Activated CD4-positive, alpha-beta T cell treated with anti-CD3 and anti-CD28 coated beads, Interleukin-2, Interleukin-6, amounts not matched to agents 100 ng/mL and 50 ng/mL, durations not matched to agents 16 hours and 8 hours (primary cell): ENCODE measurements around the gene DOK6.

Experiments used
- DNase-seq: peaks from one replicate; pipeline ENCODE4 v3.0.0-alpha.2; 2020

DOK6 gene

GRCh38 chr18:69691008-69691760, 290.5 kb downstream of the DOK6 start:
- DNase-seq, result no peak

GRCh38 chr18:69697069-69697468, 296.4 kb downstream of the DOK6 start:
- DNase-seq, result no peak

GRCh38 chr18:69697689-69698088, 297.0 kb downstream of the DOK6 start:
- DNase-seq, result no peak

- DNase-seq, result no peak
Observed at GRCh38 chr18:69701305-69701704, 300.6 kb downstream of the DOK6 start.

- DNase-seq, result no peak
Observed at GRCh38 chr18:69703461-69703860, 302.8 kb downstream of the DOK6 start.

GRCh38 chr18:69705987-69706386, 305.3 kb downstream of the DOK6 start:
- DNase-seq, result no peak

- no peak for DNase-seq
Observed at GRCh38 chr18:69708844-69709243, 308.2 kb downstream of the DOK6 start.

GRCh38 chr18:69715191-69715795, 314.6 kb downstream of the DOK6 start:
- no peak for DNase-seq

- no peak for DNase-seq
Observed at GRCh38 chr18:69717586-69717985, 316.9 kb downstream of the DOK6 start.

GRCh38 chr18:69718912-69719547, 318.3 kb downstream of the DOK6 start:
- DNase-seq, result no peak

- no peak for DNase-seq
Observed at GRCh38 chr18:69720422-69720821, 319.7 kb downstream of the DOK6 start.

GRCh38 chr18:69723434-69723833, 322.7 kb downstream of the DOK6 start:
- DNase-seq, result no peak

GRCh38 chr18:69725009-69725408, 324.3 kb downstream of the DOK6 start:
- DNase-seq, result no peak

GRCh38 chr18:69725855-69726508, 325.3 kb downstream of the DOK6 start:
- no peak for DNase-seq

- peak; percentile 6 for DNase-seq
Observed at GRCh38 chr18:69727912-69728572, 327.4 kb downstream of the DOK6 start.

- peak; percentile 4 for DNase-seq
Observed at GRCh38 chr18:69730664-69731063, 330.0 kb downstream of the DOK6 start.

- no peak for DNase-seq
Observed at GRCh38 chr18:69734536-69734935, 333.8 kb downstream of the DOK6 start.

- DNase-seq, result no peak
Observed at GRCh38 chr18:69736730-69737129, 336.0 kb downstream of the DOK6 start.

GRCh38 chr18:69737851-69738250, 337.2 kb downstream of the DOK6 start:
- no peak for DNase-seq

- no peak for DNase-seq
Observed at GRCh38 chr18:69747388-69747787, 346.7 kb downstream of the DOK6 start.

- no peak for DNase-seq
Observed at GRCh38 chr18:69752737-69753380, 352.2 kb downstream of the DOK6 start.

GRCh38 chr18:69754108-69754507, 353.4 kb downstream of the DOK6 start:
- DNase-seq, result no peak

- DNase-seq, result no peak
Observed at GRCh38 chr18:69755041-69755440, 354.4 kb downstream of the DOK6 start.
